G401 (cell line): Measurements from ENCODE around the gene CPXM1. TPM values are rescaled to one million over a fixed set of nuclear protein-coding genes. Genes with fewer than 3 reads are reported as not detected.
A peak's percentile ranks its signal among the peaks of the same experiment; 100 is the strongest.

Experiments
- DNase-seq: peaks from one replicate; pipeline ENCODE4 v3.0.0-alpha.2; 2015; ENCODE audit warnings: low spot score
- in situ Hi-C: cut with HindIII; loops from 2 replicates; pipeline ENCODE4 v1.10.0; 2016; ENCODE audit warnings: low sequenced_read_pairs, mixed read lengths
- total RNA-seq: library from RNA; depleted of rRNA; stranded (reverse); fragments of >200 nt; shearing (Covaris generic); gene quantifications from 2 replicates; pipeline ENCODE4 v1.2.3, GENCODE V29; 2014

The CPXM1 gene
- total RNA-seq, 1 experiment from 2014 or later: 41.8 TPM

- no peak for DNase-seq
- in situ Hi-C loops: no loop called here
Measured at GRCh38 chr20:2753461-2754040, 46.9 kb downstream of the CPXM1 start.

- in situ Hi-C loops: no loop called here
- DNase-seq: peak; percentile 20
Measured at GRCh38 chr20:2752567-2753460, 47.6 kb downstream of the CPXM1 start.

- in situ Hi-C loops: no loop called here
- DNase-seq: no peak
Measured at GRCh38 chr20:2751878-2752566, 48.4 kb downstream of the CPXM1 start.

- in situ Hi-C loops: no loop called here
- no peak for DNase-seq
Measured at GRCh38 chr20:2751347-2751877, 49.0 kb downstream of the CPXM1 start.

- no peak for DNase-seq
- in situ Hi-C loops: no loop called here
Measured at GRCh38 chr20:2750491-2751251, 49.8 kb downstream of the CPXM1 start.

GRCh38 chr20:2749951-2750490, 50.4 kb downstream of the CPXM1 start:
- in situ Hi-C loops: no loop called here
- no peak for DNase-seq

- DNase-seq: no peak
- in situ Hi-C loops: no loop called here
Measured at GRCh38 chr20:2749343-2749950, 51.0 kb downstream of the CPXM1 start.

- DNase-seq: no peak
- in situ Hi-C loops: no loop called here
Measured at GRCh38 chr20:2748551-2749342, 51.7 kb downstream of the CPXM1 start.

- in situ Hi-C loops: no loop called here
- no peak for DNase-seq
Measured at GRCh38 chr20:2747676-2748235, 52.7 kb downstream of the CPXM1 start.

- no peak for DNase-seq
- in situ Hi-C loops: no loop called here
Measured at GRCh38 chr20:2746636-2747265, 53.7 kb downstream of the CPXM1 start.

- in situ Hi-C loops: no loop called here
- no peak for DNase-seq
Measured at GRCh38 chr20:2745936-2746635, 54.3 kb downstream of the CPXM1 start.

GRCh38 chr20:2745060-2745910, 55.1 kb downstream of the CPXM1 start:
- DNase-seq: no peak
- in situ Hi-C loops: no loop called here
